Measurements from ENCODE around the gene TARM1.

The TARM1 gene

DNA sequence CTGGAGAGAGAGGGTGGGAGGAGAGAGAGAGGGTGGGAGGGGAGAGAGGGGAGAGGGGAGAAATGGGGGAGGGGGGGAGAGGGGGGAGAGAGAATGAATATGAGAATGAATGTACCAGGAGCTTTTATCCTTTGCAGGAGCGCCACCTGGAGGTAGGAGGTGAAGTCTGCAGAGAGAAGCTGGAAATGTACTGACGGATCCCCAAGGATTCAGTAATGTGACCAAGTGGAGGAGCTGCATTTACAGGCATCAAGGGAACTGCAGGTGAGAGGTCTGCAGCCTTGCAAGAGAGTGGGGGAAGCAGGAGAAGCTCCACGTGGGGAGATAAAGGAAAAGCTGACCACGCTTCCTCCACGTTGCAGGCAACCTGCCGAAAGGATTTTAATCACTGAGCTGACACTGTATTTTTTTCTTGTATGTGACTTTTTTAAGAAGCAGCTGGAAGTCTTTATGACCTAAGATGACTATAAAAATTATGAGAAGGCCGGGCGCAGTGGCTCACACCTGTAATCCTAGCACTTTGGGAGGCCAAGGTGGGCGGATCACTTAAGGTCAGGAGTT, 51.2 kb downstream of the TARM1 start:
- DNase-seq, result peak; percentile 80

DNA sequence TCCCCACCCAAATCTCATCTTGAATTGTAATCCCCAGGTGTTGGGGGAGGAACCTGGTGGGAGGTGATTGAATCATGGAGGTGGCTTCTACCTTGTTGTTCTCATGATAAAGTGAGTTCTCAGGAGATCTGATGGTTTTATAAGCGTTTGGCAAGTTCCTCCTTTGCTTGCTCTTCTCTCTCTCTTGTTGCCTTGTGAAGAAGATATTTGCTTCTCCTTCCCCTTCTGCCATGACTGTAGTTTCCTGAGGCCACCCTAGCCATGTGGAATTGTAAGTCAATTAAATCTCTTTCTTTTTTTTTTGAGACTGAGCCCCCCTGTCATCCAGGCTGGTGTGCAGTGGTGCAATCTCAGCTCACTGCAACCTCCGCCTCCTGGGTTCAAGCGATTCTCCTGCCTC, 51.9 kb downstream of the TARM1 start:
- DNase-seq, result no peak

DNA sequence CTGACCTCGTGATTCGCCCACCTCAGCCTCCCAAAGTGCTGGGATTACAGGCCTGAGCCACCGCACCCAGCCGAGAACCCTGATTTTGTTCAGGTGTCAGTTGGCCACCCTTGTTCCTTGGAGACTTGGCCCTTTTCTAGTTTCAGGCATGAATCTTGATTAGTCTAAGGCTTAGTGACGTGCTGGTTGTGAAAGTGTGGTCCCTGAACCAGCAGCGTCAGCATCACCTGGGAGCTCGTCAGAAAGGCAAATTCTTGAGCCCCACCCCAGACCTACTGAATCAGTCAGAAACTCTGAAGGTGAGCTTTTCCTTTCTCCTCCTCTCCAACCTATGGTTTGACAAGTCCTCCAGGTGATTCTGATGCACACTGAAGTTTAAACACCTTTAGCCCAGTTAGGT, 54.5 kb downstream of the TARM1 start:
- peak; percentile 89 for DNase-seq

DNA sequence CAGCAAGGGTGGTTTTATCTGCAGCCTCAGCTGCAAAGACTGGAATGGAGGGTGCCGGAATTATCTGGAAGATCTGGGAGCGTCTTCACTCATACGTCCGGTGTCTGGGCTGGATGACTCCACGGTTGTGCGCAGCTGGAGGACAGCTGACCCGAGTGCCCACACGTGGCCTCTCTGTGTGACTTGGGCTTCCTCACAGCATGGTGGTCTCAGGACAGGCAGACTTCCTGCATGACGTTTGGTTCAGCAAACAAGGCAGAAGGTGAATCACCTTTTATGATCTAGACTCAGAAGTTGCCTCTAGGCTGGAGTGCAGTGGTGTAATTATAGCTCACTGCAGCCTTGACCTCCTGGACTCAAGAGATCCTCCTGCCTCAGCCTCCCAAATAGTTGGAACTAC, 56.5 kb downstream of the TARM1 start:
- DNase-seq, result no peak

DNA sequence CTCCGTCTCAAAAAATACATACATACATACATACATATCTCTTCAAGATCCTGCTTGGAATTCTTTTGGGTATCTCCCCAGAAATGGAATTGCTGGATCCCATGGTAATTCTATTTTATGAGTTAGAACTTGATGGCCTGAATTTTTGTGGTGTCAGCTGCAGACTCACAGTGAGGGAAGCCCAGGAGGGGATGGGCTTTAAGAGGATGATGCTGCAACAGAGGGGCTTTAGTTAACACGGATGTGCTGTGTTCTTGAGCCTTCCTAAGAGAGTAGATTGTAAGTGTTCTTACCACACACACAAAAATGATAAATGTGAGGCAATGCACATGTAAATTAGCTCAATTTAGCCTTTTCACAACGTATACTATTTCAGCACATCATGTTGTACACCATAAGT, 58.0 kb downstream of the TARM1 start:
- no peak for DNase-seq

DNA sequence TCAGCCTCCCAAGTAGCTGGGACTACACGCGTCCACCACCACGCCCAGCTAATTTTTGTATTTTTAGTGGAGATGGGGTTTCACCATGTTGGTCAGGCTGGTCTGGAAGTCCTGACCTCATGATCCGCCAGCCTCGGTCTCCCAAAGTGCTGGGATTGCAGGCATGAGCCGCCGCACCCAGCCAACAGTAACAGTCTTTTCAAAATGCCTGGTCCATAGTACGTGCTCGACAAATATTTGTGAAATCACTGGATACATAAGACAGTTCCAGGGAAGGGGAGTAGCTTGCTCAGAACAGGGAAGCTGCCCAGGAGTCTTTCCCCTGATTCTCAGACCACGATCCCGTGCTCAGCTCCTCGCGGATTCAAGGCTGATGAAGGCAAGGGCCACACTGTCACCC, 59.2 kb downstream of the TARM1 start:
- DNase-seq, result no peak

DNA sequence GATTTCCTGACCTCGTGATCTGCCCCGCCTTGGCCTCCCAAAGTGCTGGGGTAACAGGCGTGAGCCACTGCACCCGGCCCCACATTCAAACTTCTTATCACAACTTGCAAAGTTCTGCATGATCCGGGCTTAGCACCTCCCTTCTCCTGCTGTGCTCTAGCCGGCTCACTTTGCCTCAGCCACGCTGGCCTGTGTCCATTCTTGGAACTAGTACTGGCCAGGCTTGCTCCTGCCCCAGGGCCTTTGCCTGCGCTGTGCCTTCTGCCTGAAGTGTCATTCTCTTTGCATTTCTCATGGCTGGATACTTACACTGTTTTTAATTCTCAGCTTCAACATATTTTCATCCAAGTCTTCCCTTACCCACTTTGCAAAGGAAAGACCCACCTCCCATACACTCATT, 59.8 kb downstream of the TARM1 start:
- DNase-seq, result no peak

Measured in RPMI8226 (cell line).